Esophagus (tissue), 2 donors: Measurements from ENCODE around the gene GALNTL6. TPM values are rescaled to one million over a fixed set of nuclear protein-coding genes. Genes with fewer than 3 reads are reported as not detected.

Experiments
- H3K27ac ChIP-seq, 2 donors: one replicate each; pipeline ENCODE4 v1.5.1; 2013; ENCODE audit warnings: low read depth in 2 of 2, mild to moderate bottlenecking in 2 of 2, inconsistent platforms in 1 of 2, low read length in 1 of 2, moderate library complexity in 1 of 2
- H3K27me3 ChIP-seq, 2 donors: one replicate each; pipeline ENCODE4 v1.6.1; 2013; ENCODE audit warnings: low read length in 2 of 2, control low read depth in 1 of 2, mild to moderate bottlenecking in 1 of 2; ENCODE audit not compliant: insufficient read depth in 2 of 2, control insufficient read depth in 1 of 2
- H3K36me3 ChIP-seq, 2 donors: one replicate each; pipeline ENCODE4 v1.6.1; 2013; ENCODE audit warnings: low read length in 1 of 2; ENCODE audit not compliant: control insufficient read depth in 2 of 2, insufficient read depth in 2 of 2
- H3K4me1 ChIP-seq, 2 donors: one replicate each; pipeline ENCODE4 v1.6.1; 2013; ENCODE audit warnings: low read length in 1 of 2; ENCODE audit not compliant: control insufficient read depth in 2 of 2, insufficient read depth in 2 of 2
- H3K4me3 ChIP-seq, 2 donors: one replicate each; pipeline ENCODE4 v1.5.1; 2013; ENCODE audit warnings: low read length in 2 of 2, mild to moderate bottlenecking in 2 of 2, low read depth in 1 of 2, moderate library complexity in 1 of 2
- H3K9me3 ChIP-seq, 2 donors: one replicate each; pipeline ENCODE4 v1.6.1; 2013; ENCODE audit warnings: mild to moderate bottlenecking in 2 of 2, low read depth in 1 of 2, low read length in 1 of 2, moderate library complexity in 1 of 2; ENCODE audit not compliant: control insufficient read depth in 2 of 2, insufficient read depth in 1 of 2
- WGBS, 2 donors: extraction: QIAGEN DNeasy Blood & Tissue Kit; methylation state at CpG; one replicate each; pipeline ENCODE4 v1.1.7; 2013; 5-methylcytosine and 5-hydroxymethylcytosine counted together
- polyA plus RNA-seq, 2 donors: library from polyadenylated mRNA; stranded (reverse); fragments of 200-250 nt; gene quantifications; one replicate each; pipeline ENCODE4 v1.2.3, GENCODE V29; 2013
- donor health status: healthy with polysubstance abuse.
- donor health status: Bipolar disorder and iron deficiency.

The GALNTL6 gene
- polyA plus RNA-seq, 2 donors, result not detected

- Histone ChIP-seq H3K4me1 (no peaks in the 10 kb centered on the region), H3K27me3 (no peaks in the 10 kb centered on the region), H3K36me3 (no peaks in the 10 kb centered on the region), H3K9me3 (no peaks in the 10 kb centered on the region), H3K27ac (no peak overlapping the region), H3K4me3 (no peak overlapping the region)
- WGBS, 2 donors, result 46 to 57% methylated on average over 2 of the region's 2 CpGs
Observed at GRCh38 chr4:173056710-173057109, 1243.5 kb downstream of the GALNTL6 start.

GRCh38 chr4:173057442-173057841, 1244.2 kb downstream of the GALNTL6 start:
- no peaks in the 10 kb centered on the region for H3K4me1 ChIP-seq
- 23 to 38% methylated on average over 3 of the region's 3 CpGs for WGBS, 2 donors
- no peaks in the 10 kb centered on the region for H3K9me3 ChIP-seq
- H3K36me3 ChIP-seq, result no peaks in the 10 kb centered on the region
- H3K4me3 ChIP-seq, result no peak overlapping the region
- H3K27me3 ChIP-seq, result no peaks in the 10 kb centered on the region
- no peak overlapping the region for H3K27ac ChIP-seq

- Histone ChIP-seq H3K36me3 (no peaks in the 10 kb centered on the region), H3K4me3 (no peak overlapping the region), H3K9me3 (no peaks in the 10 kb centered on the region), H3K27ac (no peak overlapping the region), H3K27me3 (no peaks in the 10 kb centered on the region), H3K4me1 (no peaks in the 10 kb centered on the region)
- WGBS, 2 donors, result 60 to 76% methylated on average over 1 of the region's 1 CpG
Observed at GRCh38 chr4:173057901-173058300, 1244.7 kb downstream of the GALNTL6 start.

GRCh38 chr4:173061160-173061559, 1248.0 kb downstream of the GALNTL6 start:
- Histone ChIP-seq H3K4me3 (no peak overlapping the region), H3K9me3 (no peaks in the 10 kb centered on the region), H3K27me3 (no peaks in the 10 kb centered on the region), H3K4me1 (no peaks in the 10 kb centered on the region), H3K27ac (no peak overlapping the region), H3K36me3 (no peaks in the 10 kb centered on the region)
- 66 to 69% methylated on average over 4 of the region's 4 CpGs for WGBS, 2 donors

- 31 to 48% methylated on average over 1 of the region's 1 CpG for whole genome bisulfite sequencing, 2 donors
- H3K4me1 ChIP-seq, result no peaks in the 10 kb centered on the region
- H3K27me3 ChIP-seq, result no peaks in the 10 kb centered on the region
- peaks cover 0 to 9% of the 10 kb centered on the region in 2 donors for H3K9me3 ChIP-seq
- H3K27ac ChIP-seq, result peak overlapping the region in 1 of 2 donors; percentile 72
- no peaks in the 10 kb centered on the region for H3K36me3 ChIP-seq
- H3K4me3 ChIP-seq, result no peak overlapping the region
Observed at GRCh38 chr4:173073939-173074500, 1260.8 kb downstream of the GALNTL6 start.

- no peaks in the 10 kb centered on the region for H3K36me3 ChIP-seq
- no peaks in the 10 kb centered on the region for H3K27me3 ChIP-seq
- no peaks in the 10 kb centered on the region for H3K4me1 ChIP-seq
- H3K27ac ChIP-seq, result peak overlapping the region in 1 of 2 donors; percentile 72
- H3K9me3 ChIP-seq, result peaks cover 0 to 9% of the 10 kb centered on the region in 2 donors
- WGBS, 2 donors, result 71 to 80% methylated on average over 3 of the region's 3 CpGs
- H3K4me3 ChIP-seq, result no peak overlapping the region
Observed at GRCh38 chr4:173074501-173074946, 1261.3 kb downstream of the GALNTL6 start.

- H3K4me1 ChIP-seq, result no peaks in the 10 kb centered on the region
- H3K27ac ChIP-seq, result no peak overlapping the region
- H3K27me3 ChIP-seq, result no peaks in the 10 kb centered on the region
- no peaks in the 10 kb centered on the region for H3K9me3 ChIP-seq
- 72% methylated on average over 3 of the region's 3 CpGs for WGBS, 2 donors
- H3K4me3 ChIP-seq, result no peak overlapping the region
- no peaks in the 10 kb centered on the region for H3K36me3 ChIP-seq
Observed at GRCh38 chr4:173076903-173077634, 1263.9 kb downstream of the GALNTL6 start.

GRCh38 chr4:173088144-173088543, 1274.9 kb downstream of the GALNTL6 start:
- Histone ChIP-seq H3K4me1 (no peaks in the 10 kb centered on the region), H3K27me3 (no peaks in the 10 kb centered on the region), H3K4me3 (no peak overlapping the region), H3K27ac (no peak overlapping the region), H3K36me3 (no peaks in the 10 kb centered on the region), H3K9me3 (no peaks in the 10 kb centered on the region)
